Lower leg skin (tissue), 3 donors: Measurements from ENCODE around the gene CPT2.

ENCODE experiments used
- POLR2A ChIP-seq, 2 donors: fragments of 450-650 bp; IDR thresholded peaks; one replicate each; pipeline ENCODE4 v1.6.1; 2016 to 2017; ENCODE audit warnings: antibody characterized with exemption in 2 of 2, mild to moderate bottlenecking in 1 of 2, moderate library complexity in 1 of 2
- TF ChIP-seq, protein P1 (sequence below), 3 donors: fragments of 450-650 bp; IDR thresholded peaks; one replicate each; pipeline ENCODE4 v1.5.1; 2016; ENCODE audit warnings: antibody characterized with exemption in 3 of 3, mild to moderate bottlenecking in 3 of 3, moderate library complexity in 2 of 3

- TF ChIP-seq, protein P1, sequence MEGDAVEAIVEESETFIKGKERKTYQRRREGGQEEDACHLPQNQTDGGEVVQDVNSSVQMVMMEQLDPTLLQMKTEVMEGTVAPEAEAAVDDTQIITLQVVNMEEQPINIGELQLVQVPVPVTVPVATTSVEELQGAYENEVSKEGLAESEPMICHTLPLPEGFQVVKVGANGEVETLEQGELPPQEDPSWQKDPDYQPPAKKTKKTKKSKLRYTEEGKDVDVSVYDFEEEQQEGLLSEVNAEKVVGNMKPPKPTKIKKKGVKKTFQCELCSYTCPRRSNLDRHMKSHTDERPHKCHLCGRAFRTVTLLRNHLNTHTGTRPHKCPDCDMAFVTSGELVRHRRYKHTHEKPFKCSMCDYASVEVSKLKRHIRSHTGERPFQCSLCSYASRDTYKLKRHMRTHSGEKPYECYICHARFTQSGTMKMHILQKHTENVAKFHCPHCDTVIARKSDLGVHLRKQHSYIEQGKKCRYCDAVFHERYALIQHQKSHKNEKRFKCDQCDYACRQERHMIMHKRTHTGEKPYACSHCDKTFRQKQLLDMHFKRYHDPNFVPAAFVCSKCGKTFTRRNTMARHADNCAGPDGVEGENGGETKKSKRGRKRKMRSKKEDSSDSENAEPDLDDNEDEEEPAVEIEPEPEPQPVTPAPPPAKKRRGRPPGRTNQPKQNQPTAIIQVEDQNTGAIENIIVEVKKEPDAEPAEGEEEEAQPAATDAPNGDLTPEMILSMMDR (IDR thresholded peaks at IDR 0.05) = no peak
- TF ChIP-seq POLR2A (IDR thresholded peaks at IDR 0.05) = no peak
These were observed 573 bp upstream of the CPT2 start for GRCh38 chr1:53196017-53196484.
